CD14-positive monocyte (primary cell): ENCODE data around the gene DGKB. TPM values are rescaled to one million over a fixed set of nuclear protein-coding genes. Genes with fewer than 3 reads are reported as not detected.

Experiments
- DNase-seq, 3 donors: peaks; one replicate each; pipeline ENCODE4 v3.0.0-alpha.2; 2011 to 2022
- H2AFZ ChIP-seq: 2 replicates; pipeline ENCODE4 v1.6.0; 2012; ENCODE audit warnings: mild to moderate bottlenecking, low read depth, low read length, inconsistent platforms; ENCODE audit not compliant: insufficient read depth, poor library complexity, severe bottlenecking
- H3K27ac ChIP-seq, 2 donors: 1 replicate in 1 of 2; 2 replicates in 1 of 2; pipeline ENCODE4 v1.5.1; 2012 to 2013; ENCODE audit warnings: low read length in 2 of 2, control low read depth in 1 of 2, inconsistent platforms in 1 of 2, low read depth in 1 of 2, mild to moderate bottlenecking in 1 of 2
- H3K27me3 ChIP-seq, 2 donors: one replicate each; pipeline versions ENCODE4 v1.6.0 to v1.6.1; 2011 to 2013; ENCODE audit warnings: low read length in 2 of 2; ENCODE audit not compliant: control insufficient read depth in 2 of 2, insufficient read depth in 2 of 2
- H3K36me3 ChIP-seq, 2 donors: replicated peaks in 1 of 2; 1 replicate in 1 of 2; 2 replicates in 1 of 2; pipeline versions ENCODE4 v1.5.1 to v1.6.1; 2012 to 2013; ENCODE audit warnings: low read length in 2 of 2, control low read depth in 1 of 2, inconsistent platforms in 1 of 2, mild to moderate bottlenecking in 1 of 2; ENCODE audit not compliant: insufficient read depth in 2 of 2, control insufficient read depth in 1 of 2
- H3K4me1 ChIP-seq, 2 donors: 1 replicate in 1 of 2; 2 replicates in 1 of 2; pipeline versions ENCODE4 v1.5.1 to v1.6.1; 2012 to 2013; ENCODE audit warnings: low read length in 2 of 2, control low read depth in 1 of 2, inconsistent platforms in 1 of 2, mild to moderate bottlenecking in 1 of 2, moderate library complexity in 1 of 2; ENCODE audit not compliant: insufficient read depth in 2 of 2, control insufficient read depth in 1 of 2
- H3K4me2 ChIP-seq: replicated peaks from 2 replicates; pipeline ENCODE3; 2012; ENCODE audit warnings: low read length, moderate library complexity, mild to moderate bottlenecking; ENCODE audit not compliant: poor library complexity, severe bottlenecking; ENCODE audit errors: extremely low read depth
- H3K4me3 ChIP-seq, 3 experiments: fragments of 200-600 bp in 1 of 3; sonication (generic) in 1 of 3; replicated peaks in 1 of 3; 1 replicate in 2 of 3; 2 replicates in 1 of 3; pipeline ENCODE4 v1.5.1; 2011 to 2013; ENCODE audit warnings: low read length in 3 of 3, mild to moderate bottlenecking in 3 of 3, control low read depth in 2 of 3, low read depth in 2 of 3, inconsistent platforms in 1 of 3, moderate library complexity in 1 of 3
- H3K79me2 ChIP-seq: 2 replicates; pipeline ENCODE4 v1.6.0; 2012; ENCODE audit warnings: mild to moderate bottlenecking, control low read depth, inconsistent platforms, low read length, moderate library complexity; ENCODE audit not compliant: insufficient read depth
- H3K9ac ChIP-seq: 2 replicates; pipeline ENCODE4 v1.6.0; 2017; ENCODE audit warnings: low read length, mild to moderate bottlenecking; ENCODE audit not compliant: insufficient read depth, poor library complexity, severe bottlenecking
- H3K9me3 ChIP-seq, 2 donors: replicated peaks in 1 of 2; 1 replicate in 1 of 2; 2 replicates in 1 of 2; pipeline versions ENCODE4 v1.5.1 to v1.6.1; 2012 to 2013; ENCODE audit warnings: low read length in 2 of 2, control low read depth in 1 of 2; ENCODE audit not compliant: control insufficient read depth in 1 of 2, insufficient read depth in 1 of 2
- H4K20me1 ChIP-seq: 2 replicates; pipeline ENCODE4 v1.6.0; 2012; ENCODE audit warnings: mild to moderate bottlenecking, low read length, control low read depth, moderate library complexity; ENCODE audit not compliant: insufficient read depth
- H3K27ac Mint-ChIP-seq, 7 donors: one replicate each; pipeline ENCODE4 v1.8.0; 2020; ENCODE audit warnings: mild to moderate bottlenecking in 7 of 7, mixed read lengths in 7 of 7, moderate library complexity in 6 of 7, inconsistent platforms in 2 of 7
- H3K27me3 Mint-ChIP-seq, 3 donors: one replicate each; pipeline ENCODE4 v1.8.0; 2021 to 2022; ENCODE audit warnings: low read depth in 3 of 3, mild to moderate bottlenecking in 3 of 3, mixed read lengths in 3 of 3, moderate library complexity in 3 of 3, inconsistent platforms in 1 of 3
- H3K36me3 Mint-ChIP-seq, 2 donors: one replicate each; pipeline ENCODE4 v1.8.0; 2020; ENCODE audit warnings: mixed read lengths in 2 of 2, inconsistent platforms in 1 of 2, mild to moderate bottlenecking in 1 of 2
- H3K4me1 Mint-ChIP-seq: one replicate; pipeline ENCODE4 v1.8.0; 2020; ENCODE audit warnings: mild to moderate bottlenecking, mixed read lengths
- H3K4me3 Mint-ChIP-seq, 2 donors: one replicate each; pipeline ENCODE4 v1.8.0; 2020; ENCODE audit warnings: mild to moderate bottlenecking in 2 of 2, mixed read lengths in 2 of 2, moderate library complexity in 1 of 2
- H3K9me3 Mint-ChIP-seq, 7 donors: one replicate each; pipeline ENCODE4 v1.8.0; 2020 to 2022; ENCODE audit warnings: mixed read lengths in 7 of 7, mild to moderate bottlenecking in 6 of 7, moderate library complexity in 6 of 7, inconsistent platforms in 2 of 7
- CTCF ChIP-seq: fragments of 200-600 bp; IDR thresholded peaks from one replicate; pipeline ENCODE4 v1.8.0; 2022; ENCODE audit warnings: antibody characterized with exemption, mild to moderate bottlenecking
- WGBS: methylation state at CpG from one replicate; pipeline ENCODE4 v1.1.5; 2013; ENCODE audit warnings: missing lambda C conversion rate; ENCODE audit not compliant: insufficient coverage; 5-methylcytosine and 5-hydroxymethylcytosine counted together
- intact Hi-C, 2 donors: fragments of 100-400 bp; cut with micrococcal nuclease; formaldehyde crosslinking; loops; one replicate each; pipeline versions ENCODE4 v1.15.0 to v1.15.1; 2023
- polyA plus RNA-seq, 3 donors: library from polyadenylated mRNA; depleted of rRNA in 1 of 3; unstranded in 2 of 3; stranded (reverse) in 1 of 3; fragments of 300-500 nt in 2 of 3; fragments of >200 nt in 1 of 3; fragmentation: Illumina TruSeq in 2 of 3; gene quantifications; 1 replicate in 2 of 3; 2 replicates in 1 of 3; pipeline ENCODE4 v1.2.3, GENCODE V29; 2012 to 2021

Gene DGKB
- polyA plus RNA-seq, 3 donors = not detected

GRCh38 chr7:14521183-14521582, 381.4 kb downstream of the DGKB start:
- Mint-ChIP-seq H3K4me1 (no peaks in the 10 kb centered on the region), H3K4me3 (no peak overlapping the region), H3K36me3 (no peaks in the 10 kb centered on the region), H3K27me3 (no peaks in the 10 kb centered on the region), H3K9me3 (peaks cover 0 to 6% (median 2%) of the 10 kb centered on the region in 7 donors), H3K27ac (no peak overlapping the region)
- Histone ChIP-seq H3K9me3 (peaks cover 3 to 4% of the 10 kb centered on the region in 2 donors), H3K4me2 (no peak overlapping the region), H3K79me2 (no peaks in the 10 kb centered on the region), H3K4me1 (no peaks in the 10 kb centered on the region), H2AFZ (no peak overlapping the region), H3K9ac (no peak overlapping the region), H4K20me1 (no peaks in the 10 kb centered on the region), H3K36me3 (no peaks in the 10 kb centered on the region), H3K27me3 (no peaks in the 10 kb centered on the region), H3K4me3 (no peak overlapping the region), H3K27ac (no peak overlapping the region)
- TF ChIP-seq CTCF = no peak
- intact Hi-C loops = no loop called here
- DNase-seq = no peak
- WGBS = no CpG with 5 or more reads among the region's 3 CpGs

- Histone ChIP-seq H3K36me3 (no peaks in the 10 kb centered on the region), H3K27me3 (no peaks in the 10 kb centered on the region), H3K9me3 (peaks cover 11 to 13% of the 10 kb centered on the region in 2 donors), H2AFZ (no peak overlapping the region), H3K4me3 (no peak overlapping the region), H4K20me1 (no peaks in the 10 kb centered on the region), H3K9ac (no peak overlapping the region), H3K27ac (no peak overlapping the region), H3K4me2 (no peak overlapping the region), H3K4me1 (no peaks in the 10 kb centered on the region), H3K79me2 (no peaks in the 10 kb centered on the region)
- WGBS = 94% methylated on average over 2 of the region's 2 CpGs
- Mint-ChIP-seq H3K9me3 (peaks cover 2 to 17% (median 10%) of the 10 kb centered on the region in 7 donors), H3K27me3 (no peaks in the 10 kb centered on the region), H3K27ac (no peak overlapping the region), H3K36me3 (no peaks in the 10 kb centered on the region), H3K4me1 (no peaks in the 10 kb centered on the region), H3K4me3 (no peak overlapping the region)
- TF ChIP-seq CTCF = no peak
- no peak for DNase-seq
- intact Hi-C loops = no loop called here
Observed at GRCh38 chr7:14510268-14510667, 392.3 kb downstream of the DGKB start.
